Breast epithelium (tissue), 3 donors: ENCODE results near the gene LHFPL3.

Experiments
- POLR2A ChIP-seq: fragments of 450-650 bp; IDR thresholded peaks from one replicate; pipeline ENCODE4 v1.6.1; 2016; ENCODE audit warnings: antibody characterized with exemption, mild to moderate bottlenecking, moderate library complexity
- POLR2AphosphoS5 ChIP-seq, 3 donors: sonication (generic); formaldehyde crosslinking; IDR thresholded peaks; one replicate each; pipeline ENCODE4 v1.6.1; 2017; ENCODE audit warnings: antibody characterized with exemption in 3 of 3
- TF ChIP-seq, protein P1 (sequence below), 3 donors: fragments of 450-650 bp; IDR thresholded peaks; one replicate each; pipeline ENCODE4 v1.5.1; 2016 to 2017; ENCODE audit warnings: antibody characterized with exemption in 3 of 3, mild to moderate bottlenecking in 3 of 3, moderate library complexity in 3 of 3

DNA sequence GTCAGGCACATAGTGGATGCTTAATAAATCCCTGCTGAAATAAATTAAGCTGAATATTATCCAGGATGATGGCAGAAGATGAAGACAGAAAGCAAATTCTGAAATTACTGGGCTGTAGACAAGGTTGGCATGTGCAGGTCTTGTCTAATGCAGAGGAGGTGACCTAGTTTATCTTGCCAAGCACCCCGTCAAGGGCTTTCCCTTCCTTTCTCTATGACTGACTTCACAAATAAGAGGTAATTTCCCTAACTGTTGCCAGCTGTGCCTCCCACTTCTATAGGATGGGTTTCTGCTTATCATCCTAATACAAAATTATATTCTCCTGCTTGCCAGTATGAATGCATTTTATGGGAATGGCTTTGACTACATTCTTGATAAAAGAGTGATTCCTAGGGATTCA lies 38.0 kb downstream of the LHFPL3 start:
- TF ChIP-seq POLR2AphosphoS5 (IDR thresholded peaks at IDR 0.05) (no peak), POLR2A (no peak)
- TF ChIP-seq, protein P1, sequence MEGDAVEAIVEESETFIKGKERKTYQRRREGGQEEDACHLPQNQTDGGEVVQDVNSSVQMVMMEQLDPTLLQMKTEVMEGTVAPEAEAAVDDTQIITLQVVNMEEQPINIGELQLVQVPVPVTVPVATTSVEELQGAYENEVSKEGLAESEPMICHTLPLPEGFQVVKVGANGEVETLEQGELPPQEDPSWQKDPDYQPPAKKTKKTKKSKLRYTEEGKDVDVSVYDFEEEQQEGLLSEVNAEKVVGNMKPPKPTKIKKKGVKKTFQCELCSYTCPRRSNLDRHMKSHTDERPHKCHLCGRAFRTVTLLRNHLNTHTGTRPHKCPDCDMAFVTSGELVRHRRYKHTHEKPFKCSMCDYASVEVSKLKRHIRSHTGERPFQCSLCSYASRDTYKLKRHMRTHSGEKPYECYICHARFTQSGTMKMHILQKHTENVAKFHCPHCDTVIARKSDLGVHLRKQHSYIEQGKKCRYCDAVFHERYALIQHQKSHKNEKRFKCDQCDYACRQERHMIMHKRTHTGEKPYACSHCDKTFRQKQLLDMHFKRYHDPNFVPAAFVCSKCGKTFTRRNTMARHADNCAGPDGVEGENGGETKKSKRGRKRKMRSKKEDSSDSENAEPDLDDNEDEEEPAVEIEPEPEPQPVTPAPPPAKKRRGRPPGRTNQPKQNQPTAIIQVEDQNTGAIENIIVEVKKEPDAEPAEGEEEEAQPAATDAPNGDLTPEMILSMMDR (IDR thresholded peaks at IDR 0.05) = no peak
